NCI-H524 (cell line): ENCODE measurements around the gene VAV1.
"Not testable (repeated sequence)": the region's sequence is repeated elsewhere in the genome, so short reads cannot be mapped to it uniquely, and the experiment has no call there.

Experiments used
- DNase-seq, 2 experiments: peaks; one replicate each; lab custom pipeline; 2025; lab: John Stamatoyannopoulos, UW

VAV1 gene

DNA sequence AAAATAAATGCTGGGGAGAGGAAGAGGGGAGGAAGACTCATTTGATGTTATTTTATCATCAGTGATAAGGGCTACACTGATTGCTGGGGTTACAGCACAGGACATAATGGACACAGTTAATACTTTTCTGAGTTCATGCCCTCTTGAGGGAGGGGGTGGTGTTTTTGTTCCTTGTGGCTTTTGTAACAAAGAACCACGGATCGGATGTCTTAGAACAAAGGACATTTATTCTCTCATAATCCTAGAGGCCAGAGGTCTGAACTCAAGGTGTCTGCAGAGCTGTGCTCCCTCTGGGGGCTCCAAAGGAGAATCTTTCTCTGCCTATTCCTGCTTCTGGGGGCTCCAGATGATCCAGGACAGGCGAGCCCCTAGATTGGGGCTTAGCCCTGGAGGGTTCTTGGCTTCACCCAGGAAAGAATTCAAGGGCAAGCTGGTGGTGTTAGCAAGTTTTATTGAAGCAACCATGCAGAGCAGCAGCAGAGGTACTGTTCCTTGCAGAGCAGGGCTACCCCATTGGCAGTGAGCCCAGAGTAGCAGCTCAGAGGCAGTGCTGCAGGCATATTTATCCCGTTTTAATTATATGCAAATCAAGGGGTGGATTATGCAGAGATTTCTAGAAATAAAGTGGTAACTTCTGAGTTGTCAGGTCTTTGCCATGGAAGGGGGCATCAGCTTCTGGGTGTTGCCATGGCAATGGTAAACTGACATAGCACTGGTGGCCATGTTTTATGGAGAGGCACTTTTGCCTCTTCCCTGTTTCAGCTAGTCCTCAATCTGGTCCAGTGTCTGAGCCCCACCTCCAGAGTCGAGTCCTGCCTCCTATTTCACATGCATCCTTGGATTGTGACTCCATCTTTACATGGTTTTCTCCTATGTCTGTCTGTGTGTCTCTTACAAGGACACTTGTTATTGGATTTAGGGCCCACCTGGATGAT, 18.0 kb downstream of the VAV1 start:
- no peak for DNase-seq

GRCh38 chr19:6791237-6791636, 18.7 kb downstream of the VAV1 start:
- DNase-seq: no peak

DNA sequence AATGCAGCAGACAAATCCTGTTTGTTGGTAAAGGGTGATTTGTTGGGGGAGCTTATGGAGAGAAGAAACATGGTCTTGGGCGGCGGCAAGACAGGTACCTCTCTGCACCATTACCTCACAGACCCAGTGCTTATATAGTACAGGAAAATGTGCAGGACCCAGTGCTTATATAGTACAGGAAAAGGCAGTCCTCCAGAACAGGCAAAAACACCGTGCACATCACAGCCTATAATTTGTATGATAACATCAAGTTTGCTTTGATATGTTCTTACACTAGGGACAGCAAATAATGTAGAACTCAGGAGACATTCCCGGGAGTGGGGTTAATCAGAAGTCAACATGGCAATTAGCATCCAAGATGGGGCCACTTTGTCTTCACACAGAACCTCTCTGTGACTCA, 20.9 kb downstream of the VAV1 start:
- DNase-seq: no peak

DNA sequence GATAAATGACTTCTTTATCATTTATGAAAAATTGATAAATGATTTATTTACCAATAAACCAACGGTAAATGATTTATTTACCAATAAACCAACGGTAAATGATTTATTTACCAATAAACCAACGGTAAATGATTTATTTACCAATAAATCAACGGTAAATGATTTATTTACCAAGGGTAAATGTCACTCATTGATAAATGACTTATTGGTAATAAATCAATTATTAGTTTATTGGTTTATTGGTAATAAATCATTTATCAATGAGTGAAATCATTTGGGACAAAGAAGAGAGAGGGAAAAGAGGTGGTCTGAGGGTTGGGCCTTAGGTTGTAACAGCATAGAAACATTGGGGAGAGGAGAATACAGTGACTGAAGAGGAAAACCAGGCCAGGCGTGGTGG, 21.5 kb downstream of the VAV1 start:
- no peak for DNase-seq

- DNase-seq: no peak
Observed at GRCh38 chr19:6794686-6795431, 22.4 kb downstream of the VAV1 start.

GRCh38 chr19:6796278-6796677, 23.8 kb downstream of the VAV1 start:
- DNase-seq: no peak

DNA sequence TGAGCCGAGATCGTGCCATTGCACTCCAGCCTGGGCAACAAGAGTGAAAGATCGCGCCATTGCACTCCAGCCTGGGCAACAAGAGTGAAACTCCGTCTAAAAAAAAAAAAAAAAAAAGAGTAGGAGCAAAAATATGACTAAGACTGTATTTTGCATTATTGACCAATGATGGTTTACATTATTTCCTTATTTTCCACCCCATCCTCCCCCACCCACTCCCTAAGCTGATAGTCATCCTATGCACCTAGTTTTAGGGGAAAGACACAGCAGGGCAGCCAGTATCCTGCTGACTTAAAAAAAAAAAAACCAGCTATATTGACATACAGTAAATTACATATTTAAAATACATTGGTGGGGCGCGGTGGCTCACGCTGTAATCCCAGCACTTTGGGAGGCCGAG, 25.1 kb downstream of the VAV1 start:
- no peak for DNase-seq

GRCh38 chr19:6800160-6800790, 27.8 kb downstream of the VAV1 start:
- DNase-seq: not testable (repeated sequence)

DNA sequence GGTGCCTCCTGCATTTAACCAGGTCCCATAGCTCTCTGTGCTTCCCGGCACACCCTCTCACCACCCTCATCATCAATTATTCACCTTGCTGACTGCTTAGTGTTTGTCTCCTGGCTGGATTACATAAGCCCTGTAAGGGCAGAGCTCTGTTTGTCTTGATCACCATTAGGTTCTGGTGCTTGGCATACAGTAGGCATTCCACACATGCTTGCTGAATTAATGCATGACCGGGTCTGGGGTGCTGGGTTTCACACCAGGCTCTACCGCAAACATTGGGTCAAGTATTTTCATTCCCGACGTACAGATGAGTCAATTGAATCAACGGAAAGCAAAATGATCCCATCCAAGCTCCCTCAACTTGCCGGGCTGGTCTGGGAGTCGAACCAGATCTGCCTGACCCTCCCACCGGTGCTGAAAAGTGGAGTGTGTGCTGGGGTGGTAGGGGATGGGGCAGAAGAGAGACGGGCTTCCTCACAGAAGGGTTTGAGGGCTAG, 28.5 kb downstream of the VAV1 start:
- no peak for DNase-seq

GRCh38 chr19:6801485-6802086, 29.1 kb downstream of the VAV1 start:
- peak in 1 of 2 experiments; percentile 14 for DNase-seq

GRCh38 chr19:6802336-6803035, 30.0 kb downstream of the VAV1 start:
- DNase-seq: no peak

GRCh38 chr19:6803036-6803404, 30.5 kb downstream of the VAV1 start:
- no peak for DNase-seq

- DNase-seq: no peak
Observed at GRCh38 chr19:6806488-6806887, 34.0 kb downstream of the VAV1 start.

DNA sequence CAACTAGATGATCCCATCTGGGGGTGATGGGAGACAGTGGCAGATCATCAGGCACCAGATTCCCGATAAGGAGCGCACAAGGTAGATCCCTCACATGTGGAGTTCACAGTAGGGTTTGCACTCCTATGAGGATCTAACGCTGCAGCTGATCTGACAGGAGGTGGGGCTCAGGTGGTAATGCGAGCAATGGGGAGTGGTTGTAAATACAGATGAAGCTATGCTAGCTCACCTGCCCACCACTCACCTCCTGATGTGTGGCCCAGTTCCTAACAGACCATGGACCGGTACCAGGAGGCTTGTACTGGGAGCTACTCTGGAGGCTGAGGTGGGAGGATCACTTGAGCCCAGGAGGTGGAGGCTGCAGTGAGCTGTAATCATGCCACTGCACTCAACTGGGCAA, 34.8 kb downstream of the VAV1 start:
- DNase-seq: no peak

GRCh38 chr19:6808494-6808893, 36.0 kb downstream of the VAV1 start:
- DNase-seq: no peak

DNA sequence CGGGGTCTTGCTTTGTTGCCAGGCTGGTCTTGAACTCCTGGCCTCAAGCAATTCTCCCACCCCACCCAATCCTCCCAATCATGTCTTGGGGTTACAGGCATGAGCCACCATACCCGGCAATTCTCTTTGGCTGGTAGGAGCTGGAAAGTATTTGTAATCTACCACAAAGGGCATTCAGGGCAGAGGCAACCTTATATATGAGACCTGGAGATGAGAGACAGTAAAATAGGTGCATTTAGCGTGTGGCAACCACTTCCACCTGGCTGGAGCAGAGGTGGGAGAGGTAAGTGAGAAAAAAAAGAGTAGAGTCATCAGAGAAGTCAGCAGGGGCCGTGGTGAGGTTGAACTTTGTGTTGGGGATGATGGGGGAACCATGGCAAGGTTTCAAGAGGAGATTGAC, 36.8 kb downstream of the VAV1 start:
- DNase-seq: no peak

- no peak for DNase-seq
Observed at GRCh38 chr19:6811378-6811777, 38.9 kb downstream of the VAV1 start.

- peak in 1 of 2 experiments; percentile 57 for DNase-seq
Observed at GRCh38 chr19:6811906-6812305, 39.4 kb downstream of the VAV1 start.

- no peak for DNase-seq
Observed at GRCh38 chr19:6812612-6813011, 40.1 kb downstream of the VAV1 start.

- no peak for DNase-seq
Observed at GRCh38 chr19:6813659-6814058, 41.2 kb downstream of the VAV1 start.

DNA sequence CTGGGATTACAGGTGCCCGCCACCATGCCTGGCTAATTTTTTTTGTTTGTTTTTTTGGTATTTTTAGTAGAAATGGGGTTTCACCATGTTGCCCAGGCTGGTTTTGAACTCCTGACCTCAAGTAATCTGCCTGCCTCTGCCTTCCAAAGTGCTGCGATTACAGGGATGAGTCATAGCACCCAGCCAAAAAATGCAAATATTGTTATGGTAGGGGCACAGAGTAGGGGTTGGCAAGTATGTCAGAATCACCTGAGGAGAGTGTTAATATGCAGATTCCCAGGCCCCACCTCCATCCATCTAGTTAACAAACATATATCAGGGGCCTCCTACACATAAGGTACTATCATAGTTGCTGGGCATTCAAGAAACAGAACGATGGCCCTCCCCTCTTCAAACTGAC, 44.7 kb downstream of the VAV1 start:
- no peak for DNase-seq

GRCh38 chr19:6818246-6818645, 45.7 kb downstream of the VAV1 start:
- no peak for DNase-seq
